K562 (cell line): ENCODE results near the gene FAM171A1. TPM values are rescaled to one million over a fixed set of nuclear protein-coding genes. Genes with fewer than 3 reads are reported as not detected.

Experiments used
- GTF3C2 ChIP-seq: IDR thresholded peaks from 3 replicates; pipeline ENCODE4 v1.6.1; 2011; ENCODE audit warnings: borderline replicate concordance, mild to moderate bottlenecking, moderate library complexity; ENCODE audit not compliant: insufficient read length; ENCODE audit errors: extremely low read depth
- MAFF ChIP-seq: IDR thresholded peaks from 2 replicates; pipeline ENCODE4 v1.6.1; 2012; ENCODE audit warnings: low read length, improper control_type of control experiment
- NCOA6 ChIP-seq: fragments of 450-650 bp; IDR thresholded peaks from 2 replicates; pipeline ENCODE4 v1.6.1; 2017; ENCODE audit warnings: mild to moderate bottlenecking
- PATZ1 ChIP-seq: fragments of 250-450 bp; sonication (Bioruptor Pico); IDR thresholded peaks from 2 replicates; pipeline ENCODE4 v1.5.0; 2020; ENCODE audit warnings: mild to moderate bottlenecking, borderline replicate concordance
- RFX1 ChIP-seq: fragments of 450-650 bp; IDR thresholded peaks from 2 replicates; pipeline ENCODE4 v1.6.1; 2016; ENCODE audit warnings: mild to moderate bottlenecking, moderate library complexity
- SIN3A ChIP-seq, 2 experiments: fragments of 150-350 bp in 1 of 2; IDR thresholded peaks; 2 replicates each; pipeline ENCODE4 v1.6.1; 2011 to 2016; ENCODE audit warnings: borderline replicate concordance in 2 of 2, low read depth in 2 of 2, low read length in 2 of 2, mild to moderate bottlenecking in 2 of 2, moderate library complexity in 2 of 2; ENCODE audit not compliant: control insufficient read depth in 1 of 2
- ZNF124 ChIP-seq: sonication (generic); formaldehyde crosslinking; IDR thresholded peaks from 2 replicates; pipeline ENCODE4 v1.8.1; 2022; ENCODE audit warnings: missing genetic modification reagents
- ZNF316 ChIP-seq: fragments of 450-650 bp; IDR thresholded peaks from 2 replicates; pipeline ENCODE4 v1.6.1; 2016
- ZNF707 ChIP-seq: fragments of 250-450 bp; sonication (Bioruptor Pico); conservative IDR thresholded peaks from 2 replicates; pipeline ENCODE4 v1.8.0; 2022; ENCODE audit warnings: inconsistent platforms, mild to moderate bottlenecking, moderate library complexity
- polyA plus RNA-seq, 8 experiments: library from polyadenylated mRNA; depleted of rRNA in 4 of 8; stranded (reverse) in 5 of 8; unstranded in 3 of 8; fragments of >200 nt; fragmentation: Nextera tagmentation in 2 of 8; fragmentation: Illumina TruSeq in 1 of 8; extraction: Ambion mirVana in 2 of 8; extraction: Trizol in 1 of 8; gene quantifications; 2 replicates each; pipeline versions ENCODE4 v1.2.1 to v1.2.3, GENCODE V29; 2011 to 2014; ENCODE audit warnings: inconsistent platforms in 1 of 8, missing spikeins in 1 of 8
- total RNA-seq, 7 experiments: library from RNA; depleted of rRNA in 6 of 7; stranded (reverse); fragments of >200 nt in 6 of 7; fragmentation: Illumina TruSeq in 2 of 7; extraction: Trizol in 2 of 7; gene quantifications; 2 replicates each; pipeline versions ENCODE4 v1.2.1 to v1.2.3, GENCODE V29; 2011 to 2021; ENCODE audit warnings: low replicate concordance in 1 of 7
- TF ChIP-seq, protein P1 (sequence below): fragments of 250-450 bp; sonication (Bioruptor Pico); IDR thresholded peaks from 2 replicates; pipeline ENCODE4 v1.8.0; 2021; ENCODE audit warnings: borderline replicate concordance, mild to moderate bottlenecking, moderate library complexity; ENCODE audit not compliant: poor library complexity, severe bottlenecking
- TF ChIP-seq, protein P2 (sequence below): fragments of 450-650 bp; IDR thresholded peaks from 2 replicates; pipeline ENCODE4 v1.7.1; 2018; ENCODE audit warnings: mild to moderate bottlenecking, low read depth; ENCODE audit not compliant: partially characterized antibody
- TF ChIP-seq, protein P3 (sequence below): fragments of 450-650 bp; IDR thresholded peaks from 2 replicates; pipeline ENCODE4 v1.6.1; 2018; ENCODE audit warnings: mild to moderate bottlenecking, low read depth; ENCODE audit not compliant: partially characterized antibody
- TF ChIP-seq, protein P4 (sequence below): fragments of 450-650 bp; IDR thresholded peaks from 2 replicates; pipeline ENCODE4 v1.6.1; 2018; ENCODE audit not compliant: partially characterized antibody

Gene FAM171A1
- total and polyA plus RNA-seq, 9 of the 15 experiments (the other 6 are each of a cell fraction or from before 2014, with no cell fraction given): 0.51 to 8.2 (median 4.8) TPM

DNA sequence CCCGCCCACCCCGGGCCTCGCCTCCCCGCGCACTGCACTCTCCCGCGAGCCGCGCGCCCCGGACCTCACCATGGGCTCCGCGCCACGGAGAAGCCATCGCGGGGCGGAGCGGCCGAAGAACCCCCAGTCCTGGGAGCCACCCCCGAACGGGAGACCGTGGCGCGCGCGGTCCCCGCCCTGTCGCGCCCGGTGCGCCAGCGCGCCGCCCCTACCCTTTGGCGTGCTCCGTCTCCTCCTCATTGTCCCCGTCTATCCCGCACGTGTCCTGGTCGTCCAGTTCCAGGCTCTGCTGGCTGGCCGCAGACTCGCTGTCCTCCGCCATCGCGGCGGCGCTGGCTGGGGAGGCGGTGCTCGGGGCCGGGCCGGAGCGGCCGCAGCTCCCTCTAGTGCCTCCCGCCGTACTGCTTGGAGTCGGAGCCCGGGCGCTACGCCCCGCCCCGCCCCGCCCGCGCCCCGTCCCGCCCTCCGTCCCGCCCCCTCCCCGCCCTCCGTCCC lies 202.8 kb downstream of the FAM171A1 start, which contains the start of gene NMT2 (continued):
- TF ChIP-seq SIN3A (IDR thresholded peaks at IDR 0.05; ENCODE audit: borderline replicate concordance in 2 of 2, control insufficient read depth in 1 of 2, low read depth in 2 of 2, low read length in 2 of 2) (no peak; a peak in 2 of 4 replicates), ZNF124 (CRISPR knock-in tag) (no peak), RFX1 (no peak), MAFF (no peak), GTF3C2 (no peak), PATZ1 (CRISPR knock-in tag) (no peak), ZNF316 (0 out of 2 replicates have a peak, but pooled peaks have one; percentile 25), NCOA6 (no peak), ZNF707 (CRISPR knock-in tag) (no peak)
- TF ChIP-seq, protein P1, sequence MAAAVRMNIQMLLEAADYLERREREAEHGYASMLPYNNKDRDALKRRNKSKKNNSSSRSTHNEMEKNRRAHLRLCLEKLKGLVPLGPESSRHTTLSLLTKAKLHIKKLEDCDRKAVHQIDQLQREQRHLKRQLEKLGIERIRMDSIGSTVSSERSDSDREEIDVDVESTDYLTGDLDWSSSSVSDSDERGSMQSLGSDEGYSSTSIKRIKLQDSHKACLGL: no peak
- TF ChIP-seq, protein P2, sequence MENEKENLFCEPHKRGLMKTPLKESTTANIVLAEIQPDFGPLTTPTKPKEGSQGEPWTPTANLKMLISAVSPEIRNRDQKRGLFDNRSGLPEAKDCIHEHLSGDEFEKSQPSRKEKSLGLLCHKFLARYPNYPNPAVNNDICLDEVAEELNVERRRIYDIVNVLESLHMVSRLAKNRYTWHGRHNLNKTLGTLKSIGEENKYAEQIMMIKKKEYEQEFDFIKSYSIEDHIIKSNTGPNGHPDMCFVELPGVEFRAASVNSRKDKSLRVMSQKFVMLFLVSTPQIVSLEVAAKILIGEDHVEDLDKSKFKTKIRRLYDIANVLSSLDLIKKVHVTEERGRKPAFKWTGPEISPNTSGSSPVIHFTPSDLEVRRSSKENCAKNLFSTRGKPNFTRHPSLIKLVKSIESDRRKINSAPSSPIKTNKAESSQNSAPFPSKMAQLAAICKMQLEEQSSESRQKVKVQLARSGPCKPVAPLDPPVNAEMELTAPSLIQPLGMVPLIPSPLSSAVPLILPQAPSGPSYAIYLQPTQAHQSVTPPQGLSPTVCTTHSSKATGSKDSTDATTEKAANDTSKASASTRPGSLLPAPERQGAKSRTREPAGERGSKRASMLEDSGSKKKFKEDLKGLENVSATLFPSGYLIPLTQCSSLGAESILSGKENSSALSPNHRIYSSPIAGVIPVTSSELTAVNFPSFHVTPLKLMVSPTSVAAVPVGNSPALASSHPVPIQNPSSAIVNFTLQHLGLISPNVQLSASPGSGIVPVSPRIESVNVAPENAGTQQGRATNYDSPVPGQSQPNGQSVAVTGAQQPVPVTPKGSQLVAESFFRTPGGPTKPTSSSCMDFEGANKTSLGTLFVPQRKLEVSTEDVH: no peak
- TF ChIP-seq, protein P3, sequence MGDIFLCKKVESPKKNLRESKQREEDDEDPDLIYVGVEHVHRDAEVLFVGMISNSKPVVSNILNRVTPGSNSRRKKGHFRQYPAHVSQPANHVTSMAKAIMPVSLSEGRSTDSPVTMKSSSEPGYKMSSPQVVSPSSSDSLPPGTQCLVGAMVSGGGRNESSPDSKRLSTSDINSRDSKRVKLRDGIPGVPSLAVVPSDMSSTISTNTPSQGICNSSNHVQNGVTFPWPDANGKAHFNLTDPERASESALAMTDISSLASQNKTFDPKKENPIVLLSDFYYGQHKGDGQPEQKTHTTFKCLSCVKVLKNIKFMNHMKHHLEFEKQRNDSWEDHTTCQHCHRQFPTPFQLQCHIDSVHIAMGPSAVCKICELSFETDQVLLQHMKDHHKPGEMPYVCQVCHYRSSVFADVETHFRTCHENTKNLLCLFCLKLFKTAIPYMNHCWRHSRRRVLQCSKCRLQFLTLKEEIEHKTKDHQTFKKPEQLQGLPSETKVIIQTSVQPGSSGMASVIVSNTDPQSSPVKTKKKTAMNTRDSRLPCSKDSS: no peak
- TF ChIP-seq, protein P4, sequence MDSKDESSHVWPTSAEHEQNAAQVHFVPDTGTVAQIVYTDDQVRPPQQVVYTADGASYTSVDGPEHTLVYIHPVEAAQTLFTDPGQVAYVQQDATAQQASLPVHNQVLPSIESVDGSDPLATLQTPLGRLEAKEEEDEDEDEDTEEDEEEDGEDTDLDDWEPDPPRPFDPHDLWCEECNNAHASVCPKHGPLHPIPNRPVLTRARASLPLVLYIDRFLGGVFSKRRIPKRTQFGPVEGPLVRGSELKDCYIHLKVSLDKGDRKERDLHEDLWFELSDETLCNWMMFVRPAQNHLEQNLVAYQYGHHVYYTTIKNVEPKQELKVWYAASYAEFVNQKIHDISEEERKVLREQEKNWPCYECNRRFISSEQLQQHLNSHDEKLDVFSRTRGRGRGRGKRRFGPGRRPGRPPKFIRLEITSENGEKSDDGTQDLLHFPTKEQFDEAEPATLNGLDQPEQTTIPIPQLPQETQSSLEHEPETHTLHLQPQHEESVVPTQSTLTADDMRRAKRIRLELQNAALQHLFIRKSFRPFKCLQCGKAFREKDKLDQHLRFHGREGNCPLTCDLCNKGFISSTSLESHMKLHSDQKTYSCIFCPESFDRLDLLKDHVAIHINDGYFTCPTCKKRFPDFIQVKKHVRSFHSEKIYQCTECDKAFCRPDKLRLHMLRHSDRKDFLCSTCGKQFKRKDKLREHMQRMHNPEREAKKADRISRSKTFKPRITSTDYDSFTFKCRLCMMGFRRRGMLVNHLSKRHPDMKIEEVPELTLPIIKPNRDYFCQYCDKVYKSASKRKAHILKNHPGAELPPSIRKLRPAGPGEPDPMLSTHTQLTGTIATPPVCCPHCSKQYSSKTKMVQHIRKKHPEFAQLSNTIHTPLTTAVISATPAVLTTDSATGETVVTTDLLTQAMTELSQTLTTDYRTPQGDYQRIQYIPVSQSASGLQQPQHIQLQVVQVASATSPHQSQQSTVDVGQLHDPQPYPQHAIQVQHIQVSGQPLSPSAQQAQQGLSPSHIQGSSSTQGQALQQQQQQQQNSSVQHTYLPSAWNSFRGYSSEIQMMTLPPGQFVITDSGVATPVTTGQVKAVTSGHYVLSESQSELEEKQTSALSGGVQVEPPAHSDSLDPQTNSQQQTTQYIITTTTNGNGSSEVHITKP: no peak
